K562 (cell line): ENCODE measurements around the gene PXN. TPM values are rescaled to one million over a fixed set of nuclear protein-coding genes. Genes with fewer than 3 reads are reported as not detected.

Experiments used
- CBFA2T2 ChIP-seq: fragments of 450-650 bp; conservative IDR thresholded peaks from 2 replicates; pipeline ENCODE4 v1.6.1; 2017; ENCODE audit warnings: mild to moderate bottlenecking
- ETV5 ChIP-seq: sonication (generic); formaldehyde crosslinking; IDR thresholded peaks from 2 replicates; pipeline ENCODE4 v1.4.0; 2020; ENCODE audit warnings: low read depth, mild to moderate bottlenecking, missing genetic modification reagents
- FOXO4 ChIP-seq: fragments of 450-650 bp; formaldehyde crosslinking; IDR thresholded peaks from 2 replicates; pipeline ENCODE4 v1.4.0; 2020; ENCODE audit warnings: mild to moderate bottlenecking, moderate library complexity
- HDGF ChIP-seq: fragments of 450-650 bp; IDR thresholded peaks from 2 replicates; pipeline ENCODE4 v1.6.1; 2016
- HMGN3 ChIP-seq: IDR thresholded peaks from 2 replicates; pipeline ENCODE4 v1.6.1; 2011; ENCODE audit warnings: borderline replicate concordance, low read depth, mild to moderate bottlenecking, mixed read lengths, low read length; ENCODE audit not compliant: insufficient read length; ENCODE audit errors: extremely low read depth
- LEF1 ChIP-seq: fragments of 450-650 bp; IDR thresholded peaks from 2 replicates; pipeline ENCODE4 v1.6.1; 2016; ENCODE audit warnings: mild to moderate bottlenecking
- MYNN ChIP-seq, 2 experiments: sonication (generic); formaldehyde crosslinking in 1 of 2; IDR thresholded peaks; 2 replicates each; pipeline versions ENCODE4 v1.5.0 to v1.6.1; 2016 to 2020; ENCODE audit warnings: antibody characterized with exemption in 1 of 2, missing genetic modification reagents in 1 of 2
- NR0B1 ChIP-seq: fragments of 450-650 bp; IDR thresholded peaks from one replicate; pipeline ENCODE4 v1.6.1; 2018; ENCODE audit warnings: mild to moderate bottlenecking, moderate library complexity; ENCODE audit not compliant: partially characterized antibody
- POU5F1 ChIP-seq: fragments of 150-350 bp; IDR thresholded peaks from 2 replicates; pipeline ENCODE4 v1.6.1; 2014; ENCODE audit warnings: borderline replicate concordance, low read length, low read depth, mild to moderate bottlenecking; ENCODE audit not compliant: partially characterized antibody
- RREB1 ChIP-seq: fragments of 250-450 bp; sonication (Bioruptor Pico); IDR thresholded peaks from 2 replicates; pipeline ENCODE4 v1.4.0; 2020
- SFPQ ChIP-seq: fragments of 200-400 bp; formaldehyde crosslinking; IDR thresholded peaks from 2 replicates; pipeline ENCODE4 v1.6.1; 2017; ENCODE audit warnings: mild to moderate bottlenecking, low read depth, low read length, moderate library complexity
- ZBTB49 ChIP-seq: sonication (generic); formaldehyde crosslinking; IDR thresholded peaks from 2 replicates; pipeline ENCODE4 v1.8.0; 2022; ENCODE audit warnings: missing genetic modification reagents, mild to moderate bottlenecking, borderline replicate concordance
- ZC3H11A ChIP-seq: IDR thresholded peaks from 2 replicates; pipeline ENCODE4 v1.6.1; 2012; ENCODE audit warnings: low read depth, low read length, improper control_type of control experiment
- ZNF551 ChIP-seq: fragments of 250-450 bp; sonication (Bioruptor Pico); IDR thresholded peaks from 2 replicates; pipeline ENCODE4 v1.5.0; 2021; ENCODE audit warnings: mild to moderate bottlenecking, moderate library complexity
- ZNF696 ChIP-seq: fragments of 250-450 bp; sonication (Bioruptor Pico); conservative IDR thresholded peaks from 2 replicates; pipeline ENCODE4 v1.4.0; 2020; ENCODE audit warnings: mild to moderate bottlenecking, moderate library complexity
- polyA plus RNA-seq, 8 experiments: library from polyadenylated mRNA; depleted of rRNA in 4 of 8; stranded (reverse) in 5 of 8; unstranded in 3 of 8; fragments of >200 nt; fragmentation: Nextera tagmentation in 2 of 8; fragmentation: Illumina TruSeq in 1 of 8; extraction: Ambion mirVana in 2 of 8; extraction: Trizol in 1 of 8; gene quantifications; 2 replicates each; pipeline versions ENCODE4 v1.2.1 to v1.2.3, GENCODE V29; 2011 to 2014; ENCODE audit warnings: inconsistent platforms in 1 of 8, missing spikeins in 1 of 8
- total RNA-seq, 7 experiments: library from RNA; depleted of rRNA in 6 of 7; stranded (reverse); fragments of >200 nt in 6 of 7; fragmentation: Illumina TruSeq in 2 of 7; extraction: Trizol in 2 of 7; gene quantifications; 2 replicates each; pipeline versions ENCODE4 v1.2.1 to v1.2.3, GENCODE V29; 2011 to 2021; ENCODE audit warnings: low replicate concordance in 1 of 7

The PXN gene
- total and polyA plus RNA-seq, 9 of the 15 experiments (the other 6 are each of a cell fraction or from before 2014, with no cell fraction given) = 4.0 to 74.1 (median 18.6) TPM

GRCh38 chr12:120229071-120229486, 36.5 kb downstream of the PXN start (continued):
- TF ChIP-seq HDGF = no peak
- no peak for TF ChIP-seq ZC3H11A
- TF ChIP-seq NR0B1 = no peak
- TF ChIP-seq SFPQ = no peak
- no peak for TF ChIP-seq HMGN3
- peak; percentile 93 for TF ChIP-seq MYNN (IDR thresholded peaks at IDR 0.05)
- TF ChIP-seq MYNN (CRISPR knock-in tag; IDR thresholded peaks at IDR 0.05) = no peak
- TF ChIP-seq ZBTB49 (CRISPR knock-in tag) = no peak
- TF ChIP-seq POU5F1 = no peak
- TF ChIP-seq CBFA2T2 = peak; percentile 91
- TF ChIP-seq ETV5 (CRISPR knock-in tag) = no peak
- no peak for TF ChIP-seq FOXO4 (CRISPR knock-in tag)
- no peak for TF ChIP-seq RREB1 (CRISPR knock-in tag)
- no peak for TF ChIP-seq ZNF696 (CRISPR knock-in tag)
- TF ChIP-seq LEF1 = peak; percentile 76
- no peak for TF ChIP-seq ZNF551 (CRISPR knock-in tag)
